ENCODE measurements around the gene EXT2. TPM values are rescaled to one million over a fixed set of nuclear protein-coding genes. Genes with fewer than 3 reads are reported as not detected.

The EXT2 gene
- total RNA-seq, 1 experiment from 2014 or later, result 42.8 TPM

DNA sequence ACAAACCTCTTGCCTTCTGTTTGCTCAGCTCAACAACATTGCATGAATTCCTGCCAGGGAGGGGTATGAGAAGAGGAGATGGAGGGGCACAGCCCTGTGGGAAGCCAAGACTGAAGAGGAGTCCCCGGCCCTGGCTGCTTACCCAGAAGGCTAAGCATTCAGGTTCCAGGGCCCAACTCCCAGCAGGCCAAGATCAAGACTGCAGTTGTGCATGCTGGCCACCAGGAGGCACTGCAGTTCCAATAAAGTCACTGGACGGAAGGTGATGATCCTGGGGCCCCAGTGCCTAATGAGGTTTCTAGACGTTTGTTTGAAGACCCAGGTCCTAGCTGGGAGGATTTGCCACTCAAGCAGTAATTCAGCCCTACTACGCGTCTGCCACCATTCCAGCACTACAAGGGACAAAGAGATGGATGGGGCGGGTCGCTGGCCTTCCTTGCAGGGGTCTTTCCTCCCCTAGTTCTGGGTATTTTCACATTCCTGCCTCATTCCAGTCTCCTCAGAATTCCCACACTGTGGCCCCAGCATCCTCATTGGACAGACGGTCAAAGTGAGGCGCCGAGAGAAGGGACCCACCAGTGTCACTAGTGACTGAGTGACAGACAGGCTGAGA lies 190.9 kb downstream of the EXT2 start:
- H3K36me3 ChIP-seq (ENCODE audit: control insufficient read depth in 1 of 2, insufficient read depth in 2 of 2, low read length in 2 of 2), result no peaks in the 10 kb centered on the region
- H2AFZ ChIP-seq (ENCODE audit: low read depth, low read length, poor library complexity, severe bottlenecking), result no peak overlapping the region
- H3K79me2 ChIP-seq (ENCODE audit: insufficient read depth, low read length), result no peaks in the 10 kb centered on the region
- H3K9me3 ChIP-seq (ENCODE audit: control insufficient read depth in 1 of 2, insufficient read depth in 1 of 2, low read depth in 1 of 2, low read length in 2 of 2), result no peaks in the 10 kb centered on the region
- TF ChIP-seq, protein P1, sequence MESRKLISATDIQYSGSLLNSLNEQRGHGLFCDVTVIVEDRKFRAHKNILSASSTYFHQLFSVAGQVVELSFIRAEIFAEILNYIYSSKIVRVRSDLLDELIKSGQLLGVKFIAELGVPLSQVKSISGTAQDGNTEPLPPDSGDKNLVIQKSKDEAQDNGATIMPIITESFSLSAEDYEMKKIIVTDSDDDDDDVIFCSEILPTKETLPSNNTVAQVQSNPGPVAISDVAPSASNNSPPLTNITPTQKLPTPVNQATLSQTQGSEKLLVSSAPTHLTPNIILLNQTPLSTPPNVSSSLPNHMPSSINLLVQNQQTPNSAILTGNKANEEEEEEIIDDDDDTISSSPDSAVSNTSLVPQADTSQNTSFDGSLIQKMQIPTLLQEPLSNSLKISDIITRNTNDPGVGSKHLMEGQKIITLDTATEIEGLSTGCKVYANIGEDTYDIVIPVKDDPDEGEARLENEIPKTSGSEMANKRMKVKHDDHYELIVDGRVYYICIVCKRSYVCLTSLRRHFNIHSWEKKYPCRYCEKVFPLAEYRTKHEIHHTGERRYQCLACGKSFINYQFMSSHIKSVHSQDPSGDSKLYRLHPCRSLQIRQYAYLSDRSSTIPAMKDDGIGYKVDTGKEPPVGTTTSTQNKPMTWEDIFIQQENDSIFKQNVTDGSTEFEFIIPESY (IDR thresholded peaks at IDR 0.05; ENCODE audit: extremely low read depth, insufficient replicate concordance, low read length), result no peak
- TF ChIP-seq TCF7L2 (IDR thresholded peaks at IDR 0.05; ENCODE audit: borderline replicate concordance, extremely low read depth, insufficient read depth, insufficient read length), result no peak
- TF ChIP-seq, protein P2, sequence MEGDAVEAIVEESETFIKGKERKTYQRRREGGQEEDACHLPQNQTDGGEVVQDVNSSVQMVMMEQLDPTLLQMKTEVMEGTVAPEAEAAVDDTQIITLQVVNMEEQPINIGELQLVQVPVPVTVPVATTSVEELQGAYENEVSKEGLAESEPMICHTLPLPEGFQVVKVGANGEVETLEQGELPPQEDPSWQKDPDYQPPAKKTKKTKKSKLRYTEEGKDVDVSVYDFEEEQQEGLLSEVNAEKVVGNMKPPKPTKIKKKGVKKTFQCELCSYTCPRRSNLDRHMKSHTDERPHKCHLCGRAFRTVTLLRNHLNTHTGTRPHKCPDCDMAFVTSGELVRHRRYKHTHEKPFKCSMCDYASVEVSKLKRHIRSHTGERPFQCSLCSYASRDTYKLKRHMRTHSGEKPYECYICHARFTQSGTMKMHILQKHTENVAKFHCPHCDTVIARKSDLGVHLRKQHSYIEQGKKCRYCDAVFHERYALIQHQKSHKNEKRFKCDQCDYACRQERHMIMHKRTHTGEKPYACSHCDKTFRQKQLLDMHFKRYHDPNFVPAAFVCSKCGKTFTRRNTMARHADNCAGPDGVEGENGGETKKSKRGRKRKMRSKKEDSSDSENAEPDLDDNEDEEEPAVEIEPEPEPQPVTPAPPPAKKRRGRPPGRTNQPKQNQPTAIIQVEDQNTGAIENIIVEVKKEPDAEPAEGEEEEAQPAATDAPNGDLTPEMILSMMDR (IDR thresholded peaks at IDR 0.05 in 2 of 3, conservative IDR thresholded peaks at IDR 0.05 in 1 of 3; ENCODE audit: borderline replicate concordance in 1 of 3, insufficient read depth in 1 of 3, low read depth in 2 of 3, low read length in 2 of 3), result peak; percentile 85 to 96 (median 95)
- peak; percentile 90 for TF ChIP-seq RAD21 (IDR thresholded peaks at IDR 0.05; ENCODE audit: low read depth)
- no peaks in the 10 kb centered on the region for H3K9me2 ChIP-seq (ENCODE audit: insufficient read depth)
- H3K4me2 ChIP-seq (ENCODE audit: low read length), result no peak overlapping the region
- no peak overlapping the region for H3K9ac ChIP-seq (ENCODE audit: low read length)
- POLR2A ChIA-PET, result no interaction called here
- H3K27ac ChIP-seq (ENCODE audit: low read depth, low read length), result no peak overlapping the region
- BruUV-seq (replicated peaks), result no TSS peak
- CTCF ChIA-PET, result interaction anchor here (1.0 to 2.0 kb wide), 7 partner anchors 12 to 331 kb away, joined by 3 to 7 read pairs (median 4); no protein-coding TSS in a partner anchor
- ATAC-seq (peak; percentile 94), DNase-seq (ENCODE audit: low read depth, low spot score) (peak; percentile 43)
- H3K4me1 ChIP-seq (ENCODE audit: control insufficient read depth in 1 of 2, insufficient read depth in 2 of 2, low read length in 2 of 2), result no peaks in the 10 kb centered on the region; a peak in 1 of 4 replicates
- no peaks in the 10 kb centered on the region for H4K20me1 ChIP-seq (ENCODE audit: insufficient read depth)
- no peaks in the 10 kb centered on the region for H3K27me3 ChIP-seq (ENCODE audit: insufficient read depth, low read length)
- RAD21 ChIA-PET (ENCODE audit: low non-redundant PET in 1 of 2, low total read pairs in 2 of 2, uncharacterized antibody in 2 of 2, unreplicated experiment in 2 of 2), result interaction anchor here in 1 of 2 experiments (1.0 to 1.5 kb wide), 3 partner anchors 153 to 330 kb away, joined by 3 to 4 read pairs (median 3); no protein-coding TSS in a partner anchor
- no peak overlapping the region for H3K4me3 ChIP-seq (replicated peaks in 1 of 2; ENCODE audit: low read depth in 1 of 2, low read length in 2 of 2)
- intact Hi-C loops (cut with micrococcal nuclease), result loop anchor here (1.0 to 10.0 kb wide), 4 partner anchors 152 to 330 kb away; no protein-coding TSS in a partner anchor
